DMS153 (cell line): Measurements from ENCODE around the gene RGL2.
"Not testable (repeated sequence)": the region's sequence is repeated elsewhere in the genome, so short reads cannot be mapped to it uniquely, and the experiment has no call there.

ENCODE experiments used
- DNase-seq: peaks from one replicate; lab custom pipeline; 2025; lab: John Stamatoyannopoulos, UW

The RGL2 gene

GRCh38 chr6:33273924-33274902, 24.5 kb downstream of the RGL2 start:
- DNase-seq, result no peak

DNA sequence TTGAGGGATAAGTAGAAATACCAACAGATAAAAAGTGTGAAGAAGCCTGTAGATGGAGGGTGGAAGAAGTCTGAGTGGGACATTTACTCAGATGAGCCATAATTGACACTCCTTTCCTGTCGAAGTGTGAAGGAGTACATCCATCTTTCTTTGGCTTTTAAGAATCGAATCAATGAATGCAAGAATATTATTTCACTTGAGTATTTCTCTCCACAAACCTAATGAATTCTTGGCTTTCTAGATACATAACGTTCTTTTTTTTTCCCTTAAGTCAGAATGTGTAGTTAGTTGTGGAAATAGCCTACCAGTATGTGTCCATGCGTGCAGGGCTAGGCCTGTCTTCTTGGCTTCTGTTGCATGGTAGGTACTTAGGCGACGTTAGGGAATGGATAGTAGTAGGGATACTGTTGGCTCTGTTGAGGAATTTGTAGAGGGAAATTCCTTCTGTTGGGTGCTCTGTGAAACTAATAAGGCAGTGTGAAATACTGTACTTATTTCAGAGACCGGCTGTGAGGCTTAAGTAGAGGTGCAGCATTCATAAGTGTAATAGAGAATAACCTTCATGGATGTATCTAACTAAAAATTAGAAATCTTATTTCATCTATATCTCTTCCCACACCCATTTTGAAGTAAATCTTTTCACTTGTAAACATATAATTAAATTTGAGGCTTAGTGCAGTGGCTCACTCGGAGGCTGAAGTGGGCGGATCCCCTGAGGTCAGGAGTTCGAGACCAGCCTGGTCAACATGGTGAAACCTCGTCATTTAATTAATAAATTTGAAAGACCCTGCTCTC, 25.4 kb downstream of the RGL2 start:
- DNase-seq, result no peak

GRCh38 chr6:33272275-33273128, 26.2 kb downstream of the RGL2 start:
- DNase-seq, result no peak

GRCh38 chr6:33271468-33272274, 27.1 kb downstream of the RGL2 start, which contains the start of the genes RPS18 and VPS52:
TSS of gene RPS18 (plus strand) at chr6:33272075. CDS start at chr6:33272120, 45 bp downstream.
TSS of gene VPS52 (minus strand) at chr6:33271876. CDS start at chr6:33271675, 201 bp downstream.
- peak; percentile 97 for DNase-seq

DNA sequence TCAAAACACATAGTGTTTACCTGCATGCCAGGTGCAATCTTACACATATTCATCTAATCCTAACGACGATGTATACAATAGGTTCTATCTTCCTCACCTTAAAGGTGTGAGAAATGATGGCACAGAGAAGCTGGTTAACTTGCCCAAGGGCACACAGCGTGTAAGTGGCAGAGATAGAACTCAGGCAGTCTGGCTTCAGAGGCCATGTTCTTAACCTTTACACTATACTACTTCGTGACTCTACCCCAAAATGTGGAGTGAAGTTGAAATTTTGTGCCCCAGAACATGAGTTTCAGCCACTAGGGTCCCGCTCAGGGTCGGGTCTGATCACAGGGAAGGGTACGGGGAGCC, 27.6 kb downstream of the RGL2 start:
- DNase-seq, result no peak

- no peak for DNase-seq
Observed at GRCh38 chr6:33264015-33264414, 34.7 kb downstream of the RGL2 start.

DNA sequence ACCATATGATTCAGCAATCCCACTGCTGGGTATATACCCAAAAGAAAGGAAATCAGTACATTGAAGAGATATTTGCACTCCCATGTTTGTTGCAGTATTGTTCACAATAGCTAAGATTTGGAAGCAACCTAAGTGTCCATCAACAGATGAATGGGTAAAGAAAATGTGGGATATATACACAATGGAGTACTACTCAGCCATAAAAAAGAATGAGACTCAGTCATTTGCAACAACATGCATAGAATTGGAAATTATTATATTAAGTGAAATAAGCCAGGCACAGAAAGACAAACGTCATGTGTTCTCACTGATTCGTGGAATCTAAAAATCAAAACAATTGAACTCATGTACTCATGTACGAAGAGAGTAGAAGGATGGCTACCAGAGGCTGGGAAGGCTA, 36.3 kb downstream of the RGL2 start:
- not testable (repeated sequence) for DNase-seq

DNA sequence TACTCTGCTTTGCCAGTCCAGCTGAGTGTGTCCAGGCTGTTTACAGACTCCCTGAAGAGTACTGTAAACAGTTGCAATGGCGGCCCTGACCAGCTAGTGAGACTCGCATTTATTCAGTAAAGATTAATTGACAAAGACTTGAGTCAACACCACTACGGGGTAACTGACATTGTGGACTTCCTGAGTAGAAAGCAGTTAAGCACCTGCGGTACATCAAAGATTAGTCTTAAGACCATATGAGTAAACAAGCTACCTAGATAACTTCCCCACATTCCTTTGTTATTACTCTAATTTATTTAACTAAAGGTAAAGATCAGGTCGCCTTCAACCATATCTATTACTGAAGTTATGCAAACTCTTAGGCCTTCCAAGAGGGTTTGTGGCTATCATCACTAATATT, 39.7 kb downstream of the RGL2 start:
- DNase-seq, result no peak

- no peak for DNase-seq
Observed at GRCh38 chr6:33254591-33254990, 44.2 kb downstream of the RGL2 start.

- DNase-seq, result no peak
Observed at GRCh38 chr6:33252759-33253158, 46.0 kb downstream of the RGL2 start.

- DNase-seq, result no peak
Observed at GRCh38 chr6:33251395-33252012, 47.2 kb downstream of the RGL2 start.

DNA sequence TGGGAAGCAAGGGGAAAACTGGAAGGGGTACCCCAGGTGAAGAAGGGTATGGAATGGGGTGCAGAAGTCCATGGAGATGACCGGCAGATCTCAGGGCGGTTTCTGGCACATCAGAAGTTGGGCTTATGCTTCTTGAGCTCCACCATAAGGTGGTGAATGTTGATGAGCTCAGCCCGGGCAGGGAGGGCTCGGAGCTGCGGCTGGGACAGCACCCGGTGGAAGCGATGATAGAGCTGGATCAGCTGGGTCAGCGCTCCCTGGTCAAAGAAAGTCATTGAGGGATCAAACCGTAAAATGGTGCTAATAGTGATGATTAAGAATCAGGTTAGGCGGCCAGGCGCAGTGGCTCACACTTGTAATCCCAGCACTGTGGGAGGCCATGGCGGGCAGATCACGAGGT, 48.0 kb downstream of the RGL2 start:
- DNase-seq, result no peak

DNA sequence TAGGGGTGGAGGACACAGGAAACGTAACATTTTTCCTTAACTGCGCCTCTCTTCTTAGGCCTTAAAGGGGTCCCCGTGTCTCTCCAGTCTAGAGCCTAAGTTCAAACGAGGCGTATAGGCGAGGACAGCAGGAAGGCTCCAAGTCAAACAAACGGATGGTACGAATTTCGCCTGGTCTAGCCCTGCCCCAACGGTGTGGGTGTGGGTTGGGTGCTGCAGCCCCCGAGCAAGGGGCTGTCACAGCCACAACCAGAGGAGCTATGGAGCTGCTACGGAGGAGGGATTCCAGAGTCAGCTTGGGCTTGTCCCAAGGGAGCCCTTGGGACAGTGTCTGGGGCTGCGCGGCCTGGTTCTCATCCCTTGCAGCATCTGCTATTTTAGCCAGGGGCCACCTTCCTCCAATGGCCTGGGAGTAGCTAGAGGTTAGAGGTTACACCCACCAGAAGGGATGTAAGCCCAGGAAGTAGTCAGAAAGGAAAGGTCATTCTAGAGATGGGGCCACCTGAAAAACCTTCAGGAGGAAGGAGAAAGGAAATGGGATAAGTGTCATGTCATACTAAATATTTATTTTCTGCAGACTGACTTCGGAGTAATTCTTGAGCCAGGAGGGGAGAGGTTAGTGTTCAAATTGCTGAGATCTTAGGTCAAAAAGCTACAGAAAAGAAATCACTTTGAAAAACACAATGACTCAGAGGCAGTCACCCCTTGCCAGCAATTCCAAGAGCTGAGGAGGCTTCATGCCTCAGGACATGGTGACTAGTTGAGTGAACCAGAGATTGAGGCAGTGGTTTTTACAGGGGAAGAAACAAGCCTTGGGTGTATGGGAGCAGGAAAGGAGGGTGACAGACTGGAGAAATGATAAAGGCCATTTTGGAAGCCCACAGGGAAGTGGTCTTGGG, 48.8 kb downstream of the RGL2 start:
- no peak for DNase-seq

- DNase-seq, result peak; percentile 98
Observed at GRCh38 chr6:33248932-33249731, 49.6 kb downstream of the RGL2 start.

GRCh38 chr6:33248643-33248931, 50.2 kb downstream of the RGL2 start:
- DNase-seq, result no peak

GRCh38 chr6:33247977-33248642, 50.6 kb downstream of the RGL2 start:
- peak; percentile 54 for DNase-seq

GRCh38 chr6:33243476-33243875, 55.3 kb downstream of the RGL2 start:
- no peak for DNase-seq

GRCh38 chr6:33241968-33242367, 56.8 kb downstream of the RGL2 start:
- DNase-seq, result no peak
